ENCODE measurements around the gene CAPN8. TPM values are rescaled to one million over a fixed set of nuclear protein-coding genes. Genes with fewer than 3 reads are reported as not detected.

CAPN8 gene
- total RNA-seq, 1 donor from 2014 or later: 0.63 TPM

- no peak for DNase-seq (ENCODE audit: low spot score in 2 of 2, unreplicated experiment in 2 of 2)
- Mint-ChIP-seq H3K9me3 (no peaks in the 10 kb centered on the region), H3K4me1 (peaks cover 6% of the 10 kb centered on the region), H3K27me3 (ENCODE audit: low read depth) (no peaks in the 10 kb centered on the region), H3K4me3 (no peak overlapping the region), H3K27ac (no peak overlapping the region), H3K36me3 (no peaks in the 10 kb centered on the region)
- TF ChIP-seq CTCF (IDR thresholded peaks at IDR 0.05; ENCODE audit: unreplicated experiment): no peak
These were observed 48.0 kb downstream of the CAPN8 start for GRCh38 chr1:223617323-223618070.

GRCh38 chr1:223616586-223616985, 48.9 kb downstream of the CAPN8 start:
- no peak for TF ChIP-seq CTCF (IDR thresholded peaks at IDR 0.05; ENCODE audit: unreplicated experiment)
- H3K27ac Mint-ChIP-seq: no peak overlapping the region
- H3K4me1 Mint-ChIP-seq: no peaks in the 10 kb centered on the region
- H3K4me3 Mint-ChIP-seq: no peak overlapping the region
- H3K9me3 Mint-ChIP-seq: peaks cover 2% of the 10 kb centered on the region
- no peaks in the 10 kb centered on the region for H3K36me3 Mint-ChIP-seq
- DNase-seq (ENCODE audit: low spot score in 2 of 2, unreplicated experiment in 2 of 2): no peak
- no peaks in the 10 kb centered on the region for H3K27me3 Mint-ChIP-seq (ENCODE audit: low read depth)

DNA sequence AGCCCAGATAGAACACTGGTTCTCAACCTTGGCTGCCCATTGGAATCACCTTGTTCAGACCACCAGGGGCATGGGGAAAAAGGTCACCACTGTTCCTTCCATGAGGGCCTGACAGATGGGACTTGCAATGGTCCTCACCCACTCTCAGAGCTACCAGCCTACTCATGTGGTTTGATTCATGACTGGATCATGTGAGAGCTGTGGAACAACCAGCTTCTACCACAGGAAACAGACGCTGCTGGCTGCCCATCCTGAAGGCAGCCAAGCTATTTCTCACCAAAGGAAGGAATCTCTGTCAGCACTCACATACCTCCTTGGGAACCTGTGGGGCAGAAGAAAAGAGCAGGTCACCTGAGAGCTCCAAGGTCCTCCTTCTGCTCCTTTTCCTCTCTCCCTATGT, 53.6 kb downstream of the CAPN8 start:
- DNase-seq (ENCODE audit: low spot score in 2 of 2, unreplicated experiment in 2 of 2): no peak
- Mint-ChIP-seq H3K4me1 (no peaks in the 10 kb centered on the region), H3K36me3 (no peaks in the 10 kb centered on the region), H3K4me3 (no peak overlapping the region), H3K27me3 (ENCODE audit: low read depth) (no peaks in the 10 kb centered on the region), H3K9me3 (peaks cover 8% of the 10 kb centered on the region), H3K27ac (no peak overlapping the region)
- no peak for TF ChIP-seq CTCF (IDR thresholded peaks at IDR 0.05; ENCODE audit: unreplicated experiment)

- peaks cover 8% of the 10 kb centered on the region for H3K9me3 Mint-ChIP-seq
- H3K4me1 Mint-ChIP-seq: no peaks in the 10 kb centered on the region
- H3K4me3 Mint-ChIP-seq: no peak overlapping the region
- DNase-seq (ENCODE audit: low spot score in 2 of 2, unreplicated experiment in 2 of 2): no peak
- TF ChIP-seq CTCF (IDR thresholded peaks at IDR 0.05; ENCODE audit: unreplicated experiment): no peak
- H3K36me3 Mint-ChIP-seq: no peaks in the 10 kb centered on the region
- H3K27me3 Mint-ChIP-seq (ENCODE audit: low read depth): no peaks in the 10 kb centered on the region
- H3K27ac Mint-ChIP-seq: no peak overlapping the region
These were observed 55.5 kb downstream of the CAPN8 start for GRCh38 chr1:223609977-223610376.

DNA sequence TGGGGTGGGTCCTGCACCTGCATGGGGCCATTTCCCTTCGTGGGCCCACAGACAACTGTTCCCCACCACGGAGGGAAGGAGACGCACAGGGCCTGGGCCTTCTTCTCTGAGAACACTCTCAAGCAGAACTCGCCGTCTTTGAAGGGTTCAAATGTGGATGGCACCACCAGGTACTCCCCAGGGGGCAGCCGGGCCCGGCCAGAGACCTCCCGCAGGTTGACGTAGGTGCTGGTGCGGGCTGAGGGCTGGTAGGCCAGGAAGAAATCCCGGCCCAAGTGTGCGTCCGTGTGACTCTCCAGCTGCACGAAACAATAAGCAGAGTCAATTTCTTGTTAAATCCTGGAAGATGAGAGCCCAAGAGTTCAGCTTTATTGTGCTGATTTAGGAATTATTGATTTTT, 56.4 kb downstream of the CAPN8 start:
- DNase-seq (ENCODE audit: low spot score in 2 of 2, unreplicated experiment in 2 of 2): no peak
- Mint-ChIP-seq H3K4me1 (no peaks in the 10 kb centered on the region), H3K36me3 (no peaks in the 10 kb centered on the region), H3K9me3 (peaks cover 8% of the 10 kb centered on the region), H3K4me3 (no peak overlapping the region), H3K27ac (no peak overlapping the region), H3K27me3 (ENCODE audit: low read depth) (no peaks in the 10 kb centered on the region)
- TF ChIP-seq CTCF (IDR thresholded peaks at IDR 0.05; ENCODE audit: unreplicated experiment): no peak
